Measurements from ENCODE around the gene RCOR1.
"Not testable (repeated sequence)": the region's sequence is repeated elsewhere in the genome, so short reads cannot be mapped to it uniquely, and the experiment has no call there.

Gene RCOR1

GRCh38 chr14:102622262-102622885 is 29.9 kb downstream of the RCOR1 start:
- no peaks in the 10 kb centered on the region for H3K9me3 ChIP-seq (ENCODE audit: control insufficient read depth, insufficient read depth, low read length)
- H3K9ac ChIP-seq (ENCODE audit: low read depth, low read length): no peak overlapping the region
- peaks cover 18% of the 10 kb centered on the region for H3K4me1 ChIP-seq (ENCODE audit: insufficient read depth, low read length)
- H3K36me3 ChIP-seq (ENCODE audit: insufficient read depth, low read length): no peaks in the 10 kb centered on the region; the same call in 1 of the 2 replicates

- Histone ChIP-seq H3K9me3 (ENCODE audit: control insufficient read depth, insufficient read depth, low read length) (no peaks in the 10 kb centered on the region), H3K36me3 (ENCODE audit: insufficient read depth, low read length) (no peaks in the 10 kb centered on the region; the same call in none of the 2 replicates), H3K4me1 (ENCODE audit: insufficient read depth, low read length) (peaks cover 26% of the 10 kb centered on the region), H3K9ac (ENCODE audit: low read depth, low read length) (no peak overlapping the region)
Observed at GRCh38 chr14:102624666-102625065, 32.2 kb downstream of the RCOR1 start.

- H3K4me1 ChIP-seq (ENCODE audit: insufficient read depth, low read length): peaks cover 36% of the 10 kb centered on the region
- no peak overlapping the region for H3K9ac ChIP-seq (ENCODE audit: low read depth, low read length)
- no peaks in the 10 kb centered on the region; the same call in 1 of the 2 replicates for H3K36me3 ChIP-seq (ENCODE audit: insufficient read depth, low read length)
- H3K9me3 ChIP-seq (ENCODE audit: control insufficient read depth, insufficient read depth, low read length): no peaks in the 10 kb centered on the region
Observed at GRCh38 chr14:102625564-102626296, 33.3 kb downstream of the RCOR1 start.

- Histone ChIP-seq H3K9ac (ENCODE audit: low read depth, low read length) (no peak overlapping the region), H3K9me3 (ENCODE audit: control insufficient read depth, insufficient read depth, low read length) (no peaks in the 10 kb centered on the region), H3K4me1 (ENCODE audit: insufficient read depth, low read length) (peaks cover 33% of the 10 kb centered on the region), H3K36me3 (ENCODE audit: insufficient read depth, low read length) (no peaks in the 10 kb centered on the region; the same call in 1 of the 2 replicates)
Observed at GRCh38 chr14:102626530-102626929, 34.1 kb downstream of the RCOR1 start.

- H3K36me3 ChIP-seq (ENCODE audit: insufficient read depth, low read length): no peaks in the 10 kb centered on the region; the same call in 1 of the 2 replicates
- H3K4me1 ChIP-seq (ENCODE audit: insufficient read depth, low read length): peaks cover 20% of the 10 kb centered on the region
- no peak overlapping the region for H3K9ac ChIP-seq (ENCODE audit: low read depth, low read length)
- H3K9me3 ChIP-seq (ENCODE audit: control insufficient read depth, insufficient read depth, low read length): no peaks in the 10 kb centered on the region
Observed at GRCh38 chr14:102629011-102629444, 36.6 kb downstream of the RCOR1 start.

- Histone ChIP-seq H3K4me1 (ENCODE audit: insufficient read depth, low read length) (peaks cover 20% of the 10 kb centered on the region), H3K36me3 (ENCODE audit: insufficient read depth, low read length) (no peaks in the 10 kb centered on the region; the same call in 1 of the 2 replicates), H3K9ac (ENCODE audit: low read depth, low read length) (no peak overlapping the region), H3K9me3 (ENCODE audit: control insufficient read depth, insufficient read depth, low read length) (no peaks in the 10 kb centered on the region)
Observed at GRCh38 chr14:102629808-102630350, 37.4 kb downstream of the RCOR1 start.

- H3K9me3 ChIP-seq (ENCODE audit: control insufficient read depth, insufficient read depth, low read length): no peaks in the 10 kb centered on the region
- H3K36me3 ChIP-seq (ENCODE audit: insufficient read depth, low read length): no peaks in the 10 kb centered on the region; the same call in 1 of the 2 replicates
- no peak overlapping the region for H3K9ac ChIP-seq (ENCODE audit: low read depth, low read length)
- H3K4me1 ChIP-seq (ENCODE audit: insufficient read depth, low read length): peaks cover 20% of the 10 kb centered on the region
Observed at GRCh38 chr14:102630405-102630804, 38.0 kb downstream of the RCOR1 start.

- Histone ChIP-seq H3K36me3 (ENCODE audit: insufficient read depth, low read length) (no peaks in the 10 kb centered on the region; the same call in 1 of the 2 replicates), H3K9ac (ENCODE audit: low read depth, low read length) (no peak overlapping the region), H3K4me1 (ENCODE audit: insufficient read depth, low read length) (peaks cover 20% of the 10 kb centered on the region), H3K9me3 (ENCODE audit: control insufficient read depth, insufficient read depth, low read length) (no peaks in the 10 kb centered on the region)
Observed at GRCh38 chr14:102630881-102631280, 38.4 kb downstream of the RCOR1 start.

- peaks cover 18% of the 10 kb centered on the region for H3K4me1 ChIP-seq (ENCODE audit: insufficient read depth, low read length)
- no peaks in the 10 kb centered on the region for H3K36me3 ChIP-seq (ENCODE audit: insufficient read depth, low read length)
Observed at GRCh38 chr14:102633906-102634595, 41.6 kb downstream of the RCOR1 start.

GRCh38 chr14:102639611-102640010 is 47.2 kb downstream of the RCOR1 start:
- H3K4me1 ChIP-seq (ENCODE audit: insufficient read depth, low read length); H3K9me3 ChIP-seq (ENCODE audit: control insufficient read depth, insufficient read depth, low read length); H3K36me3 ChIP-seq (ENCODE audit: insufficient read depth, low read length); H3K9ac ChIP-seq (ENCODE audit: low read depth, low read length): not testable (repeated sequence)

More at GRCh38 chr14:102633906-102634595, 41.6 kb downstream of the RCOR1 start:
- no peaks in the 10 kb centered on the region for H3K9me3 ChIP-seq (ENCODE audit: control insufficient read depth, insufficient read depth, low read length)
- no peak overlapping the region for H3K9ac ChIP-seq (ENCODE audit: low read depth, low read length)

GRCh38 chr14:102644523-102644922 is 52.1 kb downstream of the RCOR1 start:
- Histone ChIP-seq H3K4me1 (ENCODE audit: insufficient read depth, low read length) (peaks cover 20% of the 10 kb centered on the region), H3K9me3 (ENCODE audit: control insufficient read depth, insufficient read depth, low read length) (no peaks in the 10 kb centered on the region), H3K9ac (ENCODE audit: low read depth, low read length) (no peak overlapping the region), H3K36me3 (ENCODE audit: insufficient read depth, low read length) (no peaks in the 10 kb centered on the region)

GRCh38 chr14:102645746-102646440 is 53.4 kb downstream of the RCOR1 start:
- Histone ChIP-seq H3K36me3 (ENCODE audit: insufficient read depth, low read length) (no peaks in the 10 kb centered on the region), H3K4me1 (ENCODE audit: insufficient read depth, low read length) (peaks cover 20% of the 10 kb centered on the region), H3K9me3 (ENCODE audit: control insufficient read depth, insufficient read depth, low read length) (no peaks in the 10 kb centered on the region), H3K9ac (ENCODE audit: low read depth, low read length) (no peak overlapping the region)

- Histone ChIP-seq H3K9me3 (ENCODE audit: control insufficient read depth, insufficient read depth, low read length) (no peaks in the 10 kb centered on the region), H3K9ac (ENCODE audit: low read depth, low read length) (no peak overlapping the region), H3K4me1 (ENCODE audit: insufficient read depth, low read length) (peaks cover 20% of the 10 kb centered on the region), H3K36me3 (ENCODE audit: insufficient read depth, low read length) (no peaks in the 10 kb centered on the region)
Observed at GRCh38 chr14:102646615-102647014, 54.2 kb downstream of the RCOR1 start.

GRCh38 chr14:102652194-102652593 is 59.7 kb downstream of the RCOR1 start:
- Histone ChIP-seq H3K9me3 (ENCODE audit: control insufficient read depth, insufficient read depth, low read length) (no peaks in the 10 kb centered on the region), H3K4me1 (ENCODE audit: insufficient read depth, low read length) (peaks cover 15% of the 10 kb centered on the region; the same call in 1 of the 2 replicates), H3K36me3 (ENCODE audit: insufficient read depth, low read length) (no peaks in the 10 kb centered on the region), H3K9ac (ENCODE audit: low read depth, low read length) (no peak overlapping the region)
